Glomerular endothelial cell (primary cell): ENCODE results near the gene ATP6V1C2. TPM values are rescaled to one million over a fixed set of nuclear protein-coding genes. Genes with fewer than 3 reads are reported as not detected.

Source experiments
- DNase-seq: peaks from one replicate; pipeline ENCODE4 v3.0.0-alpha.2; 2011; ENCODE audit warnings: low read depth, low spot score; ENCODE audit errors: extremely low read depth
- total RNA-seq: library from RNA; depleted of rRNA; stranded (reverse); fragments of >200 nt; gene quantifications from 2 replicates; pipeline ENCODE4 v1.2.3, GENCODE V29; 2015

The ATP6V1C2 gene
- total RNA-seq, 1 donor from 2014 or later = not detected

DNA sequence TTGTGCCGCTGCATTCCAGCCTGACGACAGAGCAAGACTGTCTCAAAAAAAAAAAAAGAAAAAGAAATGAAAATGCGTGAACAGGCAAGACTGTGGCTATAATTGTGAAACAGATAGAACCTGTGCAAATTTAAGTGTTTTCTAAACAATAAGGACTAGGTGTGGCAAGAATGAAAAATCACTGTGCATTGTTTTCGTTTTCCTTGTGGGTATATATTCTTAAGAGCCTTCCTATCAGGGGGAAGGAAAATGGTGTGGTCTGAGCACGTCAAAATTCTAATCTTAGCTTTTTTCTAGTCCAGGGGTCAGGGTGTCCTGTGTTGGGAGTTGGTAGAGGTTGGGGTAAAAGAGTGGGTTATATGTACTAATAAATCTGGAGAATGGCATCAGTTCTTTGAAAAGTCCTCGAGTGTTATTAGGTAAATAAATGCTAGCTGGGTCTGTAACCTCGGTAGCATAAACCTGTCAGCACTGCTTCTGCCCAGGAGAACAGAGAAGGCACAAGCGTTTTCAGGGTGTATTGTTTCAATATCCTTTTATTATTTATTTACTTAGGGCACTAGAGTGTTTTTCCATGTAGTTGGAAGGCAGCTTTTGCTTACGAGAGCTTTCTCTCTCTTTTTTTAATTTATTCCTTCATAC, 11.6 kb downstream of the ATP6V1C2 start:
- no peak for DNase-seq

DNA sequence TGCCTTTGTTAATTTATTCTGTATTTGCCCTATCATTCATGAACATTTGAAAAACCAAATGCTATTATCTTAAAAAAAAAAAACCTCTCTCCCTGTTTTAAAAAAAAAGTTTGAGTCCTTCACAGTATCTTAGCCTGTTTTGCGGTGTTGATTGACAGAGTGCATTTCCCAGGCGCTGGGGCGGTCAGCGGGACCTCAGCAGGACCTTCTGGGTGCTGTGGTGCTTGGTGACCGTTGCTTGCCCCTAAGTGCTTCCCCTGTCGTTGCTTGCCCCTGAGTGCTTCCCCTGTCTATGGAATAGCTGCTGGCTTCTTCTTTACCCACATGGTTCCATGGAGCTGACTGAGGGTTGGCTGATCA, 12.1 kb downstream of the ATP6V1C2 start:
- DNase-seq = no peak

- no peak for DNase-seq
Observed at GRCh38 chr2:10733980-10734379, 12.6 kb downstream of the ATP6V1C2 start.

- DNase-seq = no peak
Observed at GRCh38 chr2:10738192-10738591, 16.8 kb downstream of the ATP6V1C2 start.

GRCh38 chr2:10740226-10740625, 18.8 kb downstream of the ATP6V1C2 start:
- DNase-seq = no peak

DNA sequence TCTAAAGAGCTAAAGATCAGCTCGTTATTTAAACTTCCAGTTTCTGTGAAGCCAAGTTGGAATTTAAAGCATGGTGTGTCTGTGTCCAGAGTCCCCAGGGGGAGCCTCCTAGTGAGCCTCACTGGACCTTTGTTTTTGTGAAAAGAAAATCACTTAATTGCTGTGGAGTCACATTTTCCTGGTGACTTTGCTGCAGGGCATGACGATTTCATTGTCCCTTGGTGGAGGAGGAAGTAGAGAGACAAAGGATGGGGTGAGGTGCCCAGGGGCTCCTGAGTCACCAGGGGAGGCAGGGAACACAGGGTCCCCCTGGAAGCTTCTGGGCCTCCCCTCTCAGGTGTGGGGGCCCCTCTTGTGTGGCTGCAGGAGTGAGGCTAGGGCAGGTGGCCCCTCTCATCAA, 19.7 kb downstream of the ATP6V1C2 start:
- no peak for DNase-seq

- no peak for DNase-seq
Observed at GRCh38 chr2:10742666-10743065, 21.2 kb downstream of the ATP6V1C2 start.

DNA sequence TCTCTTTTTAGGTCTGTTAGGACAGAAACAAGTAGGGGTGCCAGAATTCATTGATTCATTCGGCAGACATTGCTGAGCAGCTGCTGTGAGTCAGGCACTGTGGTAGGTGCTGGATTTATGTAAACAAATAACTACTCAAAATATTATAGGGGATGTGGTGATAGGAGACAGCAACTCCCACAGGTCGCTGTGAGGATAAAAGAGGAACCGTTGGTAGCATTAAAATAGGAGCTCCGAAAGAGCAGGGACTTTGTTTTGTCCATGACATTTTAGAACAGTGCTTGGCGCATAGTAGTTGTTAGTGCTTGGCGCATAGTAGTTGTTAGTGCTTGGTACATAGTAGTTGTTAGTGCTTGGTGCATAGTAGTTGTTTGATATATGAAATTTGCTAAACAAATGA, 29.2 kb downstream of the ATP6V1C2 start:
- DNase-seq = no peak

- no peak for DNase-seq
Observed at GRCh38 chr2:10752236-10752635, 30.8 kb downstream of the ATP6V1C2 start.

GRCh38 chr2:10753156-10753555, 31.7 kb downstream of the ATP6V1C2 start:
- no peak for DNase-seq

DNA sequence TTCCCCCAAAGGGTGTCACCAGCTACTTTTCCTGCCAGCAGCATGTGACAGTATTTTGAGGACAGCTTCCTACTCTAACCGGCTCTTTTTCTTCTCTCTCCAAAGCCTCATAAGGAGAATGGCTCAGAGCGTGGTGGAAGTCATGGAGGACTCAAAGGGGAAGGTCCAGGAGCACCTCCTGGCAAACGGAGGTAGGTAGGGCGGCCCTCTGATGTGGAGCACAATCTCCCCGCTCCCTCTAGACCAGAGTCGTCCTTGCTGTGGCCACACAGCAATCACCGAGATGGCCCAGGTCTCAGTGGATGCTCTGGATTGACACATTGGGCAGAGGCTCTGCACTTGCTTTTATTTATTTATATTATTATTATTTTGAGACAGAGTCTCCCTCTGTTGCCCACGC, 32.4 kb downstream of the ATP6V1C2 start:
- DNase-seq = no peak

DNA sequence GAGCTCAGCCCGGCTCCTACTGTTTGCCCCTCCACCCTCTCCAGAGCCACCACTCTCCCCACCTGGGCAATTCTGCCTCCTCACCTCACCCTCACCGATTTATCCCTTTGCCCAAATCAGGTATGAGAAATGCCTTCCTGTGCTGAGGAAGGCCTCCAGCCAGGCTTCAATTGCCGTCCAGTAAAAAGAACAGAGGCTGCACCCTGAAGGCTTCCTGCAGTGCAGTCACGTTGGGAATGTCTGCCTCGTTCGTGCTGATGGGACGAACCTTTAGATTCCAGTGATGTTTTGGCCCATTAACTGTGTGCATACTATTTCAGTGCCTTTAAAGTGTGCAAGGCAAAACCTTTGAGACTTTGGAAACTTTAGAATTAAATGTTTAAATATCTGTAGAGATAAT, 34.2 kb downstream of the ATP6V1C2 start:
- DNase-seq = no peak

- DNase-seq = no peak
Observed at GRCh38 chr2:10757814-10758286, 36.4 kb downstream of the ATP6V1C2 start.

GRCh38 chr2:10759151-10759714, 37.8 kb downstream of the ATP6V1C2 start:
- no peak for DNase-seq

DNA sequence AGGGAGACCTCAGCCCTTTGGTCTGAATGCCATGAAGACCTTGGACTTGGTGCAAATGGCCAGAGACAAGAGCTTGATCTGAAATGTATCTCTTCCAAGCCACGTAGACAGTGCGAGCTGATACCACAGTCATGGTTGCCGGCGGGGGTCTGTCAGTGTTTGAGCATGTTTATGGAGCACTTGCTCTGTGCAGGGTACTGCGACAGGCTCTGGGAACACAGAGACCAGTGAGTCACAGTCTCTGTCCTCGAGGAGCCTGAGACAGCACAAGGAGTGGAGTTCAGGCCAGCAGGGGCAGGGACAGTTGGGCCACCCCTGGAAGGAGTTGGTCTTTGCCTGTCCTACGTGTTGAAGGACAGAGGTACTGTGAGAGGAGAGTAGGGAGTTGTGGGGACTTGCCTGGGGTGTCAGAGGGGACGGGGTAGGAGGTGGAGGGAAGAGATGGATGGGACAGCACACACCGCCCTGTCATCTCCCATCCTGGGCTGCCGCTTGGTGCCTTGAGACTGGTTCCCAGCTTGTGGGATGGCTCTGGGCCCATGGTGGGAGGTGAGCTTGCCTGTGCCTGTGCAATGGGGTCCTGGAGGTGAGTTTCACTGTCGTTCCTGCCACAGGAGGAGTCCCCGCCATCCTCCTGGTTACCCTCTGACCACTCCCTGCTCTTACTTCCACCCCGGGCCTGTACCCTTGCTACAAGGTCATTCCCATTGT, 39.5 kb downstream of the ATP6V1C2 start:
- no peak for DNase-seq

- no peak for DNase-seq
Observed at GRCh38 chr2:10761591-10761990, 40.2 kb downstream of the ATP6V1C2 start.

DNA sequence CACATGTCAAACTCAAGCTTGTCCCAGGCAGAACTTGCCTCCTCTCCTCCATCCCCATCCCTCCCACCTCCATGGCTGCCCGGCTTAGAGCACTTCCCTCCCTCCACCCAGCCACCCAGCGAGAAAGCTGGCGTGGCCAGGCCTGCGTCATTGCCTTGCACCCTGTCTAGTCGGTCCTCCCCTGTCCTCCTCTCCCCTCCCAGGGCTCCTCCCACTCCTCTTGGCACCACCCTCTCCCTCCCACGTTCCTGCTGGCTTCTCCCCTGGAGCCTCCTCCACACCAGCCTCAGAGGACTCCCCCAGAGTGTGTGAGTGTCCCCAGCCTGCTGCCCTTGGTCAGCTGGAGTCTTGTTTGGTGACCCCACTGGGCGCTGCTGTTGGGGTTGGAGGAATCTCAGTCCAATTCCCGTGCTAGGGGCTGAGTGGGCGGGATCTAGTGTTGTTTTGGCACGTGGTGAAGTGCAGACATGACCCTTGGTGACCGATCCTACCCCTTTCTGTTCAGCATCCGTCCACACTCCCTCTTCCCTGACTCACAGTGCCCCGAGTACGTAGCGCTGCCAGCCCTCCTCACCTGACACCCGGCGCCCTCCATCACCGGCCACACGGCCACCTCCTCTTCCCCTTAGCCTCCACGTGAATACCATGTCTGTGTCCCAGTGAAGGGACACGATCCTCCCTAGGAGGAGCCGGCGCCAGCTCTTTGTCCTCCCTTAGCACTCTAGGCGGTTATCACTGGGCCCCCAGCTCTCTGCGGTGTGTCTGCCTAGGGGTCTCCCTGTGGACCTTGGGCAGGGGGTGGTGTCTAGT, 41.4 kb downstream of the ATP6V1C2 start:
- no peak for DNase-seq

GRCh38 chr2:10763461-10763800, 42.0 kb downstream of the ATP6V1C2 start:
- DNase-seq = no peak

- no peak for DNase-seq
Observed at GRCh38 chr2:10764096-10764785, 42.8 kb downstream of the ATP6V1C2 start.

DNA sequence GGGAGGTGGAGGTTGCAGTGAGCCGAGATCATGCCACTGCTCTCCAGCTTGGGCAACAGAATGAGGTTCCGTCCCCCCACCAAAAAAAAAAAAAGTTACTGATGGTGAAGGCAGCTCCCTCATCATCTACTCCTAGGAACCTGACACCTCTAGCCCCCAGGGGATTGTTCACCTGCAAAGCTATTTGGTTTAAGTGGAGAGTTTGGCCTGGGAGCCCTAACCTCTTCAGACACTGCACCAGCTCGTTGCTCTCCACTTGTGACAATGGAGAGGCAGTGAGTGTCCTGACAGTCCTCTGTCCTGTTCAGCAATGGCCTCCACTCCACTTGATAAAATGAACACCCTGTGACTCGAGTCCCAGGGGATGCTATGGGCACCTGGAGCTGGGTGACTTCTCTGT, 43.5 kb downstream of the ATP6V1C2 start:
- no peak for DNase-seq

DNA sequence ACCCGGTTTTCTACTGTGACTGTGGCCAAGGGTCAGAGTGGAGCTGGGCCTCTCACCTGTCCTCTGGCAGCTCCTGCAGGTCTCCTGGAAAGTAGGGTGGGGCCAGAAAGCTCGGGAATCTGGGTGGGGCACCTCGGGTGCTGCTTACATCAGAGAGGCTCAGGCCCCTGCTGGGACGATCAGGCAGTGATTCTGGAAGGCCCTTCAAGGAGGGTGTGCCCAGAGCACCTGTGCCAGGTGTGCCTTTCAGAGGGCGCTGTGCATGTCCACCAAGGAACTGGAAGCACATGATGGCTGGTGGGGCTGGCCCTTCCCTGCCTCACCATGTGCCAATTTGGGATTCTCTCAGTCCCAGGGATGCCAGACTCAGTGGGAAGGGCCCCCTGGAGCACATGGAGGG, 44.0 kb downstream of the ATP6V1C2 start:
- no peak for DNase-seq
